CD4-positive, alpha-beta T cell treated with Interleukin-6 at 100 ng/mL for 8 hours (primary cell): ENCODE measurements around the gene SLC5A3.

Source experiments
- DNase-seq: peaks from one replicate; pipeline ENCODE4 v3.0.0-alpha.2; 2020; ENCODE audit warnings: mixed read lengths, low spot score

Gene SLC5A3

DNA sequence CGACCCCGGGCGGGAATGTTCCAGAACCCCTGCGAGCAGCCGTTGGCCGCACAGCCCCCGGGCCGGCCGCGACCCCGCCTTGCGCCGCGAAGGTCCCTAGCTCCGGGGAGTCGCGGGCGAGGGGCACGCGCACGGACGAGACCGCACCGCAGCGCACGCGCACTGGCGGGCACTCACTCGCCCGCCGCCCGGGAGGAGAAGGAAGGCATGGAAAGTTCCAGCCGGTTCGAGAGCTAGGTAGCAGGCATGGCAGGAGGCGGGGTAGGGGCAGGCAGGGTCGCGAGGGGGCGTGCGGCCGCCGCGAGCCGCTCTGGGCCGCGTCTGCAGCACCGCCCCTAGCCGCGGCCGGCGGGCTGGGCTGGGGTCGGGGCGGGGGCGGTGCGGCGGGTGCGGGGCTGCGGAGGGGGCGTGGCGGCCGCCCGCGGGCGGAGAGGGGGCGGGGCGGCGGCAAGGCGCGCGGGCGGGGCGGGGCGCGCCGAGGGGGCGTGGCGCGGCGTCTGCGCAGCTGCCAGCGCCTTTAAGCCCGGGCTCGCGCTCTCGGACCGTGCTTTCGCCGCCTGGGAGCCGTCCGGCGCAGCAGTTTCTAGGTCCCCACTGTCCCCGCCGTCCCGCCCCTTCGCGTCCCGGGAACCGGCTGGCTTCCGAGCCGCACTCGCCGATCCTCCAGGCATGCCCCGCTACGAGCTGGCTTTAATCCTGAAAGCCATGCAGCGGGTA, at the start of gene SLC5A3, which contains the start of gene MRPS6:
SLC5A3 (plus strand) TSS at position 547 of the 717 bp plus-strand sequence. CDS start 21,621 bp downstream, outside the sequence.
MRPS6 (plus strand) TSS at position 547 of the 717 bp plus-strand sequence; CDS start at position 670, 123 bp downstream.
- peak; percentile 66 for DNase-seq

DNA sequence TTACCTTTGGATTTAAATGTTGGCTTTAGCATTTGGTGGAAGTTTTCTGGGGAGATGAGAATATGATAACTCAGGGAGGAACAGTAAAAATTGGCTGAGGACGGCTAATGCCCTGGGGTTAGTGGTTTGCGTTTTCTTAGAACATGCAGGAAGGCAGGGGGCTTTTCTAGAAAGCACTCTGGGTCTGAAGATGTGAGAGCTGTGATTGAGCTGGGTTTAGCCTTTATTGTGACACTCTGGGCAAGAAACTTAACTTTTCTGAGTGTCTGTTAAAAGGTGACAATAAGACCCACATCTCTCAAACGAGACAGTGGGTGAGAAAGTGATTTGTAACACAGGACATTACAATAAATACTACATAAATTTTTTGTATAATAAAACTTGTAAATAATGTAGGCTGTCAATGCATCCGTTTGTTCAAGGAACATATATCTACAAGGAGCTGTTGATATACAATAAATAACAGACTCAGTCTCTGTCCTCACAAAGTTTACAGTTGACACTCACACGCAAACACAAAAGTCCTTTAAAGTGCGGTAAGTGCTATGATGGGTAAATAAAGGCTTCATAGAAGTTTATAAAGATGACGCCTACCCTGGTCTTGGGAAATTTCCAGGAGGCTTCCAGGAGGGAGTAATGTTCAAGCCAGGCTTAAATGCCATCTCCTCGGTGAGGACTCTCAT, 49.5 kb upstream of the SLC5A3 start:
- DNase-seq = no peak

DNA sequence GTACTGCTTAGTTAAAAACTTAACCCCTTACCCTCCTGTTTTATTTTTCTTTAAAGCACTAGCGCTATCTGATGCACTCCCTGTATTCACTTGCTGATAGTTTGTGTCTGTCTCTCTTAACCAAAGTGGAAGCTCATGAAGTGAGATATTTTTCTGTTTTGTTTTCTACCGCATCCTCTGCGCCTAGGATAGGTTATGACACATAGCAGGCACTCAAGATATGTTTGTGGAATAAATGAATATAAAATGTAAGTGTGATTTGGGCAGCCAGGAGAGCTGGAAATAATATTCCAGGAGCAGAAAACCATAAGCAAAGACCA, 49.0 kb upstream of the SLC5A3 start:
- DNase-seq = no peak

DNA sequence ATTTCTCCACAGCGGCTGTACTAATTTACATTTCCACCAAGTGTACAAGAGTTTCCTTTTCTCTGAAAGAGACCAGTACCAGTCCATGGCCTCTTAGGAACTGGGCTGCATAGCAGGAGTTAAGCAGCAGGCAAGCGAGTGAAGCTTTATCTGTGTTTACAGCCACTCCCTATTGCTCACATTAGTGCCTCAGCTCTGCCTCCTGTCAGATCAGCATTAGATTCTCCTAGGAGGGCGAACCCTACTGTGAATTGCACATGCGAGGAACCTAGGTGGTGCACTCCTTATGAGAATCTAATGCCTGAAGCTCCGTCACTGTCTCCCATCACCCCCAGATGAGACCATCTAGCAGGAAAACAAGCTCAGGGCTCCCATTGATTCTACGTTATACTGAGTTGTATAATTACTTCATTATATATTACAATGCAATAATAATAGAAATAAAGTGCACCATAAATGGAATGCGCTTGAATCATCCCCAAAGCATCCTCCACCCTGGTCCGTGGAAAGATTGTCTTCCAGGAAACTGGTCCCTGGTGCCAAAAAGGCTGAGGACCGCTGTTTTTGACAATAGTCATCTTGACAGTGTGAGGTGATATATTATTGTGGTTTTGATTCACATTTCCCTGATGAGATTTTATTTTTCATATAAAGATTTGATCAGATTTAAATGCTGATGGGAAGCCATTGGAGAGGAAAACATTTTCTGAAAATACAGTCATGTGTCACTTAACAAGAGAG, 45.5 kb upstream of the SLC5A3 start:
- no peak for DNase-seq

DNA sequence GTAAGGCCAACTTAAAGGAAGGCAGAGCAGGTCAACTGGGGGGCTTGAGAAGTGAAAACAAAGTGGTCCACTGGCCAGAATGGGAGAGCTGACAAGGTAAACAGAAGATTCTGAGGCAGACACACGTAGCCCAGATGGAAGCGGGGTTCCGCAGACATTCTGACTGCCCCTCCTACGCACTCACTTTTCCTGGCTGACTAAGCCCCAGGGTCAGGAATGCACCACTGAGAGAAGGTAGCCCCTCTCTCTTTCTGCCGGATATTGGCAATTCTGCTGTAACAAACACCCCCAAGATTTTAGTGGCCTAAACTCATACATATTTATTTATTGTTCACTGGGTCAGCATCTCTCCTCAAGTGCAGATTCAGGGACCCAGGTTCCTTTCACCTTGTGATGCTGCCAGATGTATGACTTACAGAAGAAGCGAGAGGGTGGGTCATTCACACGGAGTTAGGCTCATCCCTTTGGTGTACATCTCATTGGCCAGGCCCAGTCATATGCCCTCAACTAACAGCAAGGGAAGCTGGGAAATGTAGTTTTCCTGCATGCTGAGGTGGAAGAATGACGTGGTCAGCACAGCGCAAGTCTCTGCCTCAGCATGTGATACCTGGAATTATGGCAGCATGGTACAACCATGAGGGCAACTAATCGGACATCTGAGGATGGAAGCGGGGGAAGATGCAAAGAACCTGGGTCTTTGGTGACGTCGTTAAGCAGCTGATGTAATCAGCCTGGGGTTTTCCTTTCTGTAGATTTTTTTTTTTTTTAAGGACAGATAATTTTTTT, 43.4 kb upstream of the SLC5A3 start:
- peak; percentile 52 for DNase-seq

DNA sequence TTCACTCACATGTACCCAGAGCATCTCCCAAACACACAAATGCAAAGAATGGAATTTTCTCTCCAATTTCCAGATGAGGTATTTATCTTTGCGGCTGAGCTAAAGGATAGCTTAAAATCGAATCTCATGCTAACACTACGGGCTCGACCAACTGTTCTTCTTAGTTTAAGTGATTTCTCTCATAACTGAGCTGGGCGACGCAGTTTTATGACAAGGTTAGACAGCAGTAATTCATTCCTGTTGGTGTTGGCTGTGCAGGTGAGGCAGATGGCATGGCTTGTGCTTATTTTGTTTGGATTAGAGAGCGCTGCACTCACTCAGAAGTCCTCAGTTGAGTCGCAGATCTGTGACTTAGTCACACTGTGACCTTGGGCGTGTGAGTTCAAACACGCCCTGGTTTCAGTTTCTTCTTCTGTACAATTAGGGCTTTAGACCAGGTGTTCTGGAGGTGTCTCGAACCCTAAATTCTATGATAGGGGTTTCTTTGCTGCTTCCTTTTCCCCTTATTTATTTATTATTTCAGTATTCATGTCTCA, 41.5 kb upstream of the SLC5A3 start:
- DNase-seq = no peak

DNA sequence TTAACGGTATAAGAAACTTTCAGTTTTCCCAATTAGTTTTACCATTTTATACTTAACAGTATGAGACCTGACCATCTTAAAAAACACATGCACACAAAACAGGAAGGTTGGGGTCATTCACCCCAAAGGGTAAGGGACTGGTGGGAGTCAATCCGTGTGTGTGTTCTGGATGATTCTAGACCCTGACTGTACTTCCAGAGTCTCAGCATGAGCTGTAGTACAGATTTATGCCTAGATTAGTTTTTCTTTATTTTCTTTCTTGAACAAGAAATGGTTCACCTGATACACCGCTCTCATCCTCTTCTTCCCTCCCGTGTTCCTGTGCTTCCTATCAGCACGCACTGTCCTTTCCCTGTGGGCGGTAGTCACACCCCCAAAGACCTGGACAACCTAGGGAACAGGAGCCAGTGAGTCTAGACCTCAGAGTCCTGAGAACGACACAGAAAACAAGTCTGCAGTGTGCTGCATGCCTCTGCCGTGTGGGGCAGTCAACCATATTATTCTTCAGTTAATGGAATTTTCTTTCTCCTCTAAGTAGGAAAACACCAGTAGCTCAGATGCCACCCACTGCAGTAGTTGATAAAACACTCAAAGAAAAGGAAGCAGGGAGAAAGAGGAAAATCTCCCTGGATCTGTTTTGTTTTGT, 38.9 kb upstream of the SLC5A3 start:
- no peak for DNase-seq

DNA sequence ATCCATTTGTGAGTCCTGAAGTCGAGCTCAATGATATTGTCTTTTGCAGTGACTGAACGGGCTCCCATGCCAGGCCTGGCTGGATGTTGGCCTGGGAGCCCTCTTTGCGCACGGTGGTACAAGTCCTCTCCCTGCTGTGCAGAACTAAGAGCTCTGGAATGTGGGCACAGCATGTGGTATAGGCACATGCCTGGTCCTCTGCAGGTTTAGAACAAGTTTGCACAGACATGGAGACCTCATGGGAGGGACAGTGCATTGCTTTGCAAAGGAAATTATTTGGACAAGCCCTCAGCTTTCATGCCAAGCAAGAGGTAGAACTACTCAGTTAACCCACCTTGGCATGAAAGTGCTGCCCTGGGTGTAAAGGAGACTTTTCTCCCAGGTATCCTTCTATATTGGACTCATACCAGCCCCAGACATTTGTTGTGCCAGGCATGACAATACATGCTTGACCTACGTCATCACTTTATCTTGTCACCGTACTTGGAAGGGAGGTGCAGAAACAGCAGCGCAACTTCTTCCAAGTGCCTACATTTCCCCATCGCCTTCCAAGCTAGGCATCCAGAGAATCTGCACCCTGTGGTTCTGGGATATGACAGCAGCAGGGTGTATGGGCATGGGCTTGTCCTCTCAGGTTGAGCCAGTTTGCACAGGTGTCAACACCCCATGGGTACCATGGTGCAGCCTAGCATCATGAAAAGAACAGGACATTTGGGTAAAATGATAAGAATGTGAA, 37.6 kb upstream of the SLC5A3 start:
- no peak for DNase-seq

DNA sequence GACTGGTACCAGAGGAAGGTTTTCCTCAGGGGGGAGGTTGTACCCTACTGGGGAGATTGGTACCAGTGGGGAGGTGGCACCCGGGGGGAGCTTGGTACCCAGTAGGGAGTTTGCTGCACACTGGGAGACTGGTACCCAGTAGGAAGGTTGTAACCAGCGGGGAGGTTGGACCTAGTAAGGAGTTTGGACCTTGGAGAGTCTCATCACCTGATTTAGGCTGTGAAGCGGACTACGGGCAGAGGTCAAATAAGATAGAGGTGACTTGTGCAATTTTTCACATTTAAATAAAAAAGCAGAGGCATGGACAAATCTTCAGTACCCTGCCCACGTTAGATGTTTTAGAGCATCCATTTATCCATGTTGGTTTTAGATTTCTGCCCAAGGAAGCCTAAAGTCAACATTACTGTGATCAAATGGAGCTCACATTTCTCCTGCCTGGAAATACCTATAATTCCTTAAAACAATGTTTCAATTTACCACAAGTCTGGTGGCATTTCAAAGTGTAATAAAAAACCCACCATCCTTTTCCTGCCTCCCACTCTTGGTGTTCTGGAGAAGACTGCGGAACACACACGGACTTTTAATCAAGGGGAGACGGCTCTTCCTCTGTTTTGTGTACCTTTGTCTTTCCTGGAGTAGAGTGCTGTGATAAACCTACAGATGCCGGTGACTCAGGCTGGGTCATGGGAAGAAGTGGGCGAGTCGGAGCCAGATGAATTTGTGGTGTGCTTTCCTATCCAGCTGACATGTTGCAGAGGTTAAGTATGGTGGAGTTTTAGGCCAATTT, 36.2 kb upstream of the SLC5A3 start:
- no peak for DNase-seq

DNA sequence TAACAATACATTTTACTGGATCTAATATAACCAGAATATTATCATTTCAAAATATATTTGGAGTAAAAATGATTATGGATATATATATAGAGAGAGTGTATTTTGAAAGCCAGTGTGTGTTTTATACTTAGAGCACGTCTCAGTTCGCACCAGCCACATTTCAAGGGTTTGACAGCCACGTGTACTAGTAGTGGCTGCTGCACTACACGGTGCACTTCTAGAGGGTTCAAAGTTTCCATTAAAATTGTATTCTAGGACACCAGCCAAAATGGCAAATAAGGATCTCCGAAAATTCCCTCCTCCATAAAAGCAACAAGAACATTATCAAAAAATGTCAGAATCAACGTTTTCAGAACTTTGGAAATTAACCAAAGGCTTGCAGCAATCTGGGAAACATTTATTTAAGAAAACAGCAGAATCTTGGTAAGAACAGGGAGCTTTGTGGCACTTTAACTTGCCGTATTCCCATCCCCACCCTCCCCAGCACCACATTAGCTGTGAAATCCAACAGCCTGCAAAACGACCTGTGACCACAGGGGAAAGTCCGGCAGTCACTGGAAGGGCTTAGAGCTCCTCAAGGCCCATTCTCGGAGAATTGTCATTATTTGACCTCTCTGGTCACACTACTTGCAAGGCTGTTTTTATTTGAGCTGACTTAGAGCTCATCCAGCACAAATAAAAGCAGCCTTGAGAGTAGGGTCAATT, 33.5 kb upstream of the SLC5A3 start:
- no peak for DNase-seq

DNA sequence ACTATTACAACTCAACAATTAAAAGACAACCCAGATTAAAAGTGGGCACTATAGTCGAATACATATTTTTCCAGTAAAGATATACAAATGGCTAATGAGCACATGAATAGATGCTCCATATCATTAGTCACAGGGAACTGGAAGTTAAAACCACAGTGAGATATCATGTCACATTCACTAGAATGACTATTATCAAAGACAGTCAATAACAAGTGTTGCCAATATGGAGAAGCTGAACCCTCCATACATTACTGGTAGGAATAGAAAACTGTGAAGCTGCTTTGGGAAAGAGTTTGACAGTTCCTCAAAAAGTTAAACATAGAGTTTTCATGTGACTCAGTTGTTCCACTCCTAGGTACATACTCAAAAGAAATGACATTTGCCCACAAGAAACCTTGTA, 30.6 kb upstream of the SLC5A3 start:
- DNase-seq = no peak

DNA sequence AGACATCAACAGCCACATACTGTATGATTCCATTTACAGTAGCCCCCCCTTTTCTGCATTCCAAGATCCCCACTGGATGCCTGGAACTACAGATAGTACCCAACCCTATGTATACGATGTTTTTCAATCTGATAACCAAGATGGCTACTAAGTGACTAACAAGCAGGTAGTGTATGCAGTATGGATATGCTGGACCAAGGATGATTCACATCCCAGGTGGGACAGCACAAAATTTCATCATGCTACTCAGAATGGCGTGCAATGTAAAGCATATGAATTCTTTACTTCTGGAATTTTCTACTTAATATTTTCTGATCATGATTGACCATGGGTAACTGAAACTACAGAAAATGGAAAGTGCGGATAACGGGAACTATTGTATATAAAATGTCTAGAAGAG, 30.0 kb upstream of the SLC5A3 start:
- DNase-seq = no peak

DNA sequence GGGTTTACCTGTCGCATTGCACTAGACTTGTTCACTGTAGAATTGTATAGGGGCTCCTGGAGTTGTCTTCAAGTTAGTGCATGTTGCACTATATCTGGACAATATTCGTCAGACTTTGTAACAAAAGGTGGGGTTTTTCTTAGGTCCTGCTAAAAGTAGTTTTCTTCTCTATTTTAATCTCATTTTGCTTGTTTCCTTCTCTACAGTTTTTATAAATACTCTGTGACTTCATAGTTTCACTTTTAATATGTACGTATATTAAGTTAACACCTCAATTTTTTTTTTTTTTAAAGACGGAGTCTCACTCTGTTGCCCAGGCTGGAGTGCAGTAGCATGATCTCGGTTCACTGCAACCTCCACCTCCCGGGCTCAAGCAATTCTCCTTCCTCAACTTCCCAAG, 26.5 kb upstream of the SLC5A3 start:
- DNase-seq = no peak

DNA sequence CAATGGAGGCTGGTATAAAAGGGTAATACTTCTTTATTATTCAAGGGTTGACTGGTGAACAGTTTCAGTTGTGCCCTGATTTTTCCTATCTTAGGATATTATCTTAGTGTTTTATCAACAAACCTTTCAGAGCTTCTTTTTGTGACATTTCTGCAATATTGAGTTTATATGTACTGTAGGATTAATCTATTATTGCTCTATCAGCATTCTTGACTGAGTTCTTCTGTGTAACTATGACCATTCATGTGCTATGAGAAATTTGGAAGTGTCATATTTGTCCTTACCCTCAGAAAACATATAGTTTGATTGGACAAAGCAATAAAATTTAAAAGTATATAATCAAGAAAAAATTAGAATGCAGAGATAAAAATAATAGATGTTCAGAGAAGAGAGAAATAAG, 25.5 kb upstream of the SLC5A3 start:
- DNase-seq = no peak

DNA sequence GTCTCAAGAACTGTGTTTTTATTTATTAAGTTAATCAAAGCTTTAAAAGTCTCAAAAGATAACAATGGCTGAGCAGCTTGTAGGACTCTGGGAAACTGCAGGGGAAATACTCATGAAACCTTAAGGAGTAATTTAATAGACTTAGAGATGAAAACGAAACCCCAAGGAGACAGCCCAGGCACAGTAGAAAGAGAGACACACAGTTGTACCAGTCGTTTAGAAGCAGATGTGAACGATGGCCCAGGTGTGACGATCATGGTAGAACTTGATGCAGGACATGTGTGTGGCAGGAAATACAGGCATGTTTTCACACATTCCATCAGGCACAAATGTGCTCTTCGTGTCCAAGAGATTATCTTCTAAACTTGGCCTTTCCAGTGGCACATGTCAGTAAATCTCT, 21.2 kb upstream of the SLC5A3 start:
- DNase-seq = no peak

DNA sequence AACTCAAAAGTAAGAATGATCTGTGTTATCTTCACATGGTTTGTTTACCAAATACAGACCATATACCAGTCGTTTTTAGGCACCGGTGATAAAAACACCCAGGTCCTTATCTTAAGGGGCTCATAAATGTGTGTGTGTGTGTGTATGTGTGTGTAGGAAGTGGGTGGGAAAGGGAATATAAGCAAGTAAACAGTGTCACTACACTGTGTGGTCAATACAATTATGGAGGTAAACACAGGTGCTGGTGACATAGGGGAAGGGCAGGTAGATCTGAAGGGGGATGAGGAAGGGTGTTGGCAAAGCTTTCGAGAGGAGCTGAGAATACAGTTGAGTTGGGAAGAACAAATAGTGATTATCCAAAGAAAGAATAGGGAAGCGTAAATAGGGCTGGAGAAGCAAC, 19.1 kb upstream of the SLC5A3 start:
- no peak for DNase-seq

DNA sequence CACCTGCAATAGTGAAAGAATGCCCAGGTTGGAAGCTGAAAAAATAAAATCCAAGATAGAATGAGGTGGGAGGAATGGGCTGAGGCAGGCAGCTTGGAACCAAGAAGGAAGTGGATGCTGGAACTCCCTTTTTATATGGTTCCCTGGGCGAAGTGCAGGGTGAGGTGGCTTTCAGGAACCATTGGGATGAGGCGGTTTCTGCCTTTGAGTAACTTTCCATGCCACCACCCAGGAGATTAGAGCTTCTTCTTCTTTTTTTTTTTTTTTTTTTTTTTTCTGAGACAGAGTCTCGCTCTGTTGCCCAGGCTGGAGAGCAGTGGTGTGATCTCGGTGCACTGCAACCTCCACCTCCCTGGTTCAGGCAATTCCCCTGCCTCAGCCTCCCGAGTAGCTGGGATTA, 17.8 kb upstream of the SLC5A3 start:
- no peak for DNase-seq

DNA sequence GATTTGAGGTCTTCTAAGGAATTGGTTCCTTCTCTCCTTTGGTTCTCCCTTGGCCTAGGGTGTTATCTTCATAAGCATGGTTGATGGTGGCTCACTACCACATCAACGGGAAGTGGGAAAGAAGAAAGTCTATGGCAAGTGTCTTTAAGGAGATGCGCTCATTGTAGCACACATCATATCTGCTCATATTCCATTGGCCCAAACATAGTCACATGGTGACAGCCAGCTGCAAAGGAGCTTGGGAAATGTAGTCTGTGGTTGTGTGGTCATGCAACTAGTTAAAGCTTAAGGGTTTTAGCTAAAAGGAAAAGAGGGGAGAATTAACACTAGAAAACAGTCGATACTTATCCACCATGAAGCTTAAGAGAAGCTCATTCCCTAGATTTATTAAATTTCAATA, 11.4 kb upstream of the SLC5A3 start:
- no peak for DNase-seq

DNA sequence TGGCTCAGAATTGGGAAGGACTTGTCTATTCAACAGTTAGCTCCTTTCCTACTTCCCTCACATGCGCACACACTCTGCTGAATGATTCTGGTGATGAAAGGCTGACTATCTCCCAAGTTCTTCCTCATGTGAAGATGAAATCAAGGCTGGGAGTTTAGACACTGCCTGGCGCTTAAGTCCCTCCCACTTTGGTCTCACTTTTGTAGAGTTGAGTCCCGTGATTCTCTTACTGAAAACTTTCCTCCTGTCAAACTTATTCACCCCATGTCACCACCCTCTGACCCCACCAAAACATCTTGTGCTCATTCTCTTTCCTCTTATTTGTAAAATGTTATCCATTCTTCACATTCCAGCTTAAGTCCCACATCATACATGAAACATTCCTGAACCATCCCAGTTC, 8.4 kb upstream of the SLC5A3 start:
- no peak for DNase-seq
